ENCODE data around the gene IL12RB2.

DNA sequence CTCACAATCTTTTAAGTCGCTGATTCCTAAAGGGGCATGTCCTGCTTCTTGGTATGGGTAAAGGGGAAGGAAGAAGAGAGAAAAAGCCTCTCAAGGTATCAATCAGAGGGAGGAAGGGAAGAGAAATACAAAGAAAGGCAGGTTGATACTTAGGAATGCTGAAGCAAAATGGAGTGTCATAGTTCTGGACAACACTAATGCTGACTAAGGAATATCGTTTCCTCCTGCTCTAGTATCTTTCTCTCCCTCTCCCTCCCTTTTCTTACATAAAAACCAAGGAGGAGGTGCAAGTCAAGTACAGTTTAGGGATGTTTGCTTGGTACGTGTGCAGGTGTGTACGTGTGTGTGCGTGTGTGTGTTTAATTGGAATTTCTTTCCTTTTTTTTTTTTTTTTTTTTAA lies 44.9 kb upstream of the IL12RB2 start:
- no peak for TF ChIP-seq YY1 (IDR thresholded peaks at IDR 0.05; ENCODE audit: insufficient read depth, insufficient read length)
- no peak for TF ChIP-seq SUZ12 (IDR thresholded peaks at IDR 0.05; ENCODE audit: extremely low read depth, insufficient read depth, insufficient read length)

Measured in NT2/D1 (cell line).